ENCODE data around the gene ABHD14A.

The ABHD14A gene

DNA sequence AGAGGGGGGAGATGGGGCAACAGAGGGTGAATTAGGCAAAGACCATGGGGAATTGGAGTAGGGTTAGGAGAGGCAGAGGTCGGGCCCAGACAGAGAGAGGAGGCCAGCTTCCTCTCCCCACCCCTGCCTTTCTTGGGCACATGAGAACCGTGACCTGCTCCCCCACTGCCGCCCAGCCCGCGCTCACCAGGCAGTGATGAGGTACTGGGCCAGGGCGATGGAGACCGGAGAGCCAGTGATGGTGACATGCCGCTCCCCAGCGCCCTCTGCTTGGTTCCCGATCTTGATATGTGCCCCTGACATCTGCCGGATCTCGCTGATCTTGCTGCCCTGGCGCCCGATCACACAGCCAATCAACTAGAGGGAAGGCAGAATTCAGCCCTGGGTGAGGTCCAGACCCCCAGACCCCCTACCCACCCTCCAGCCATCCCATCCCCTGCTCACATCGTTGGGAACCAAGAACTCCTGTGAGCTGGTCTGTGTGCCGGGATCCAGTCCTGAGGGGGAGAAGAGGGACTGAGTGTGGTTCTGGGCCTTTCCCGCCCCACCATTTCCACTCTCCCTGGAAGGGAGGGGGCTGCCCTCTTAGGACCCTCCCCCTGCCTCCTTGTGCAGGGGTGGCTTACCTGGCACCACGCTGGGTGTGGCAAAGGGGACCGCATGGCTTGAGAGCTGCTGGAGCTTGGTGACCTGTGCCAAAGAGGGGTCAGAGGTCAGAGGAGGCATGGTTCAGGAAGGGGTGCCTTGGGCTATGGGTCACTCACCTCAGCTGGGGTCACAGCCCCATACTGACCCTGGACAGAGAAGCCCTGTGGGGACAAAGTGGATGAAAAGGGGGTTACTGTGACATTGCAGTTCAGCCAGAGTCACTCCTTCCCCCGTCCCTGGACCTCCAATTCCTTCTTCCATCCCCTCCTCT, 16.0 kb upstream of the ABHD14A start:
- DNase-seq, result no peak

DNA sequence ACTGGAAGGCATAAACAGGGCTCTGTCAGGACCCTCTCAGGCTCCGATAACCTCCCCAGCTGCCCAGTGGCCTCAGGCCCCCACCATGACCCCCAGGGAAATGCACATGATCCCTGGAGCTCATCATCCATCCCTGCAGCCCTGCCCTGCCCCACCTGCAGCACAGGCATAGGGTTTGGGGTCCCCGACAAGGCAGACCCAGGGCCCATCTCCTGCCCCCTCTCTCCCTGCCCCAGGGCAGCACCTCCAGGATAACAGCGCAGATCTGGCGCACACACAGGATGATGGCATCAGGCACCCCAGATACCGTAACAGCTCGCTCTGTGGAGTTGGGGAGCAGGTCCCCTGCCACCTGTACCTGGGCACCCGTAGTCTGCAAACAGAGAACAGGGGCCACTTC, 15.2 kb upstream of the ABHD14A start:
- no peak for DNase-seq

GRCh38 chr3:51960386-51960785, 14.5 kb upstream of the ABHD14A start:
- no peak for DNase-seq

DNA sequence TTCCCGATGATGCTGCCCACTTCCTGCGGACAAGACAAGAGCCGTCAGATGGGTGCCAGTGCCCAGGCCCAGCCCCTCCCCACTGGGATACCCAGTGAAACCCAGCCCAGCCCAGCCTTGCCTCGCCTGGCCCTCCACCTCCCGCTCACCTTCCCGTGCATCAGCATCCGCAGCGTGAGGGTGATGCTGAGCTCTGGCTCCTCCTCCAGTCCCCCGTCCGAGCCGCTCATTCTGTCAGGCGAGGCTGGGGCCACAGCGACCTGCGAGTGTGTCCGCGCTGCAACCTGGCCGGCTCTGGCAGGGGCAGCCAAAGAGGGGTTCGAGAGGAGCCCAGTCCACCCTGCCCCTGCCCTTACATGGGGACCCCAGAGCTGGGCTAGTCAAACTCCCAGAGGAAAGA, 13.9 kb upstream of the ABHD14A start:
- no peak for DNase-seq

DNA sequence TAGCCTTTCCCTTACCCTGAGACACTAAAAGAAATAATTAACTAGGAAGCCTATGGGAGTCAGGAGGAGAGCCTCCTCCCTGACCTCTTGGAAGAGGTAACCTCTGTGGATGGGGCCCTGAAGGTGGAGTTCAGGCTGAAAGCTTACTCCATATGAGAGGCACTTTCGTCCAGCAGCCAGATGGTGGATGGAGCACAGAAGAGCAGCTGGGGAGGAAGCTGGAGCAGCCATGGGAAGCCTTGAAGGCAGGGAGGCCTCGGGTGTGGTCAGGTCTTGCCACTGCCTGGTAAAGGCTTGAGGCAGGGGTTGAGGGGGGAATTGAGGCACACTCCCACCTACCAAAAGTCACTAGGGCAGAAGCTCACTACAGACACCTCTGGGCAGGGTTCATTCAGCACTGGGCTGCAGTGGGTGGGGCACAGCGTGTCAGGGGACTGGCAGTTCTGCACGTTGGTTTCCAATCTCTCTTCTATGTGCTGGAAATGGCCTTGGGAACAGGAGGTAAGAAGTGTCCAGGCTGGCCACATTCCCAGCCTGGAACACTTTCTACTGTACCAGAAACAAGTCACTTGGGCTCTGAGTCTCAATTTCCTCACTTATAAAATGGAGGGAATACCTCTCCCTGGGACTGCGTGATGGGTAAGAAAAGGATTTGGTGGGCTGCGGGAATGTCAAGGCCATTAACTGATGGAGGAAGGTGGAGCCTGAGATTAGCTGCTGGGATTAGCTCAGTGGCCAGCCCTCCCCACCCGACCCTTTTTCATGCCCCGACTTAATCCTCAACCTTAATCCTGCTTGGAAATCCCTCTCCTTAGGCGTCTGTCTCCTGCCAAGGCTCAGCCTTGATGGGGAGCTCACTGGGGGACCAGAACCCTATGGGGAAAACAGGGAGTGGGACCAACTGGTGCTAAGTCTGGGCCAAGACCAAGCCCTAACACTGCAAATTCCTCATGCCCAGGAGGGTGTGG, 13.0 kb upstream of the ABHD14A start:
- DNase-seq, result no peak

GRCh38 chr3:51962854-51963530, 11.9 kb upstream of the ABHD14A start:
- DNase-seq, result no peak

- no peak for DNase-seq
These were observed 10.9 kb upstream of the ABHD14A start for GRCh38 chr3:51963951-51964451.

DNA sequence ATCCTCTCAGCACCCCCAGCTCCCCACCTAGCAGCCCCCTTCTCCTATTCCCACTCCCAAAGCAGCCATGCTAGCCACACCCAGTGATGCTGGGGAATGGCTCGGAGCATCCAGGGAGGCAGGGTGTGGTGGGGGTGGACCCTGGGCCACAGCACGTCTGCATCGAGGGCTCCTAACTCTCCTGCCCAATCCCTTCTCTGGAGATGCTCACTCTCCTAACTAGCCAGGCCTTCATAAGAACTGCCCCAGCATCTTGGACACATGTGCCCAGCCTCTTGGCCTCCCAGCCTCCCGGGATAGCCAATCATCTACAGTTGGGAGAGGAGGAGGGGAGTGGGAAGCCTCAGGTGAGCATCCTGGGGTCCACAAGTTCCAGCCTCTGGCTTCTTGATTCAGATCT, 10.3 kb upstream of the ABHD14A start:
- DNase-seq, result no peak

- DNase-seq, result no peak
These were observed 8.8 kb upstream of the ABHD14A start for GRCh38 chr3:51966016-51966415.

GRCh38 chr3:51966486-51966885, 8.4 kb upstream of the ABHD14A start:
- no peak for DNase-seq

DNA sequence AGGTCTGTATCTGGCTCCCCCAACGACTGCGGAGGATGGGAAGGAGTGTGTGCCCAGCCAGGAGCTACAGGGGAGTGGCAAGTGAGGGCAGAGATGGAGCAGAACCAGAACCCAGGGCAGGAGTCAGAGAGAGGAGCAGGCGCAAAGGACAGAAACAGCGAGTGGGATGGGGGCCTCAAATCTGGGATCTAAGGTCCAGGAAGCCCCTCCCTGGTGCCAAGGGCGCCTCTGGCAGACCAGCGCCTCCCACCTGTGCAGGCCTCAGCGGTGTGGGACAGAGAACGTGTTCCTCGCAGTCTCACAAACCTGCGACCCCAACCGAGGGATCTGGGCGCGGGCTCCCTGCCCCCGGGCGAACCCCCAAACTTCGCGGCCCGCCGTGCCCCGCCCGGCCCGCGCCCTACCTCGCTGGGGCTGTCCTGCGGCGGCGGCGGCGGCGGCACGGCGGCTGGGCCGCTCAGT, 7.9 kb upstream of the ABHD14A start:
- no peak for DNase-seq

- DNase-seq, result no peak
These were observed 7.3 kb upstream of the ABHD14A start, which contains the start of gene PCBP4 for GRCh38 chr3:51967384-51968169. TSS of gene PCBP4 (minus strand) at chr3:51967454. CDS start at chr3:51961240, 6,214 bp downstream.

GRCh38 chr3:51968170-51968775, 6.6 kb upstream of the ABHD14A start:
- DNase-seq, result no peak

DNA sequence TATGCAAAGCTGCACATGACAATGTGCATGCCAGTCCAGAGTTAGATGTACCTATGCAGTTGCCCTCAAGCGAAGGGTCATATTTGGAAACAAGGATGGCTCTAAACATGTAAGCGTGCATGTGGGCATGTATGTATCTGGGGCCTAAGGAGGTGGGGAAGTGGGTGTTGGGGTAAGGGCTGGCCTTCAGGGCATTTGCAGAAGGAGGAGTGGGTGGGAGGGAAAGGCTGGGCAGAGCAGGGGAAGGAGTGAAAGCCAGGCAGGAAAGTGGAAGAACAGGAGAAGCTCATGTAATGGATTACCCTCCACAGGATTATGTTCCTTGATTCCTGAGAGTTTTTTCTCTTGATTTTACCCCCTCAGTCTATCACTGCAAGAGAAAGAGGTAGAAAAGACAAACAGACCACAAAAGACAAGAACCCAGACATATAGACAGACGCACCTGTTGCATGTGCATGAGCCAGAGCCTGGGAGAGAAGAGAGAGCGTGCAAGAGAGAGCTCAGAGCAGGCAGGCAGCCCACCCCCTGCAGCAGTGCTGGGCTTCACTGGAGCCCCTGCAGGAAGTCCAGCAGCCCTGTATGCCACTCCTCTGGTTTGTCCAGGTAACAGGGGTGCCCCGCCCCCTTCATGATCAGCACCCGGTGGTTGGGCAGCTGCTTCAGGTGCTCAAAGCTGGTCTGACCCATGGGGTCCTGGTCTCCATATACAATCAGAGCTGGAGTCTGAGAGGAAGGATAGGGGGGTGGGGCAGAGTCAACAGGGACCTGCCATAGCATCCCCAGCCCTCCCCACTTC, 5.8 kb upstream of the ABHD14A start:
- no peak for DNase-seq

GRCh38 chr3:51969841-51970240, 5.0 kb upstream of the ABHD14A start:
- no peak for DNase-seq

GRCh38 chr3:51970606-51971300, 4.1 kb upstream of the ABHD14A start:
- DNase-seq, result no peak

GRCh38 chr3:51971350-51971749, 3.5 kb upstream of the ABHD14A start:
- no peak for DNase-seq

DNA sequence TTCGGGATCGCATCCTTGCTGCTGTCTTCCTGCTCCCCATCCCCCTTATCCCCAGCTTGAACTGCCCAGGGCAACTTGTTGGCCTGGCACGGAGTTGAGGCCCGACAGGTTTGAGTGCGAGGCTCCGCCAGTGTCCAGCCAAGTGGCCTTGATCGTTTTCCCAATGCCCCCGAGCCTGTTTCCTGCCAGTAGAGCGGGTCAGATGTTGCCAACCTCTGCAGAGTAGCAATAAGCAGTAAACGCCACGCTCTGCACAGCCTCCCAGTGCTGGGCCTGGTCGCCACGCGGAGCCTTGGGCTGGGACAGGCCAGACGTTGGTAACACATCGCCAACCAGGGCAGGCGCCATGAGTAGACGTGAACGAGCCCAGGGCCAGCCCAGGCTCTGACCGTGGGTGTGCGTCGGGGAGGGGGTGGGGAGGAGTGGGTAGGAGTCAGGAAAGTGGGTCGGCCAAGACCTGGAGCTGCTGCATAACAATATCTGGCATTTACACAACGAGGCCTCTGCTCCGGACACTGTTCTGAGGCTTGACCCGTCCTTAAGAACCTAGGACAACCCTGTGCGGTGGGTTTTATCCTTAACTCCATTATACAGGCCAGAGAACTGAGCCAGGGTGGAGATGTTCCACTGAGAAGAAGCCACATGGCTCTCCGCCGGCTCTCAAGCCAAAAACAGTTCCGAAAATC, 444 bp upstream of the ABHD14A start:
- no peak for DNase-seq

- DNase-seq, result no peak
These were observed 1.1 kb downstream of the ABHD14A start for GRCh38 chr3:51975852-51976549.
